NT2/D1 (cell line): ENCODE measurements around the gene LAPTM4A.
"Not testable (repeated sequence)": the region's sequence is repeated elsewhere in the genome, so short reads cannot be mapped to it uniquely, and the experiment has no call there.

ENCODE experiments used
- SUZ12 ChIP-seq: IDR thresholded peaks from 2 replicates; pipeline ENCODE4 v1.6.1; 2011; ENCODE audit not compliant: insufficient read length, insufficient read depth; ENCODE audit errors: extremely low read depth
- YY1 ChIP-seq: IDR thresholded peaks from 2 replicates; pipeline ENCODE4 v1.6.1; 2011; ENCODE audit not compliant: insufficient read length, insufficient read depth
- ZNF274 ChIP-seq: IDR thresholded peaks from 2 replicates; pipeline ENCODE4 v1.6.1; 2011; ENCODE audit warnings: mild to moderate bottlenecking, low read depth, low read length

- not testable (repeated sequence) for TF ChIP-seq ZNF274, YY1, SUZ12
Measured at GRCh38 chr2:20082812-20083211, 31.4 kb upstream of the LAPTM4A start.
